Lower leg skin (tissue), 3 donors: Measurements from ENCODE around the gene SSX2IP.

Source experiments
- POLR2A ChIP-seq, 2 donors: fragments of 450-650 bp; IDR thresholded peaks; one replicate each; pipeline ENCODE4 v1.6.1; 2016 to 2017; ENCODE audit warnings: antibody characterized with exemption in 2 of 2, mild to moderate bottlenecking in 1 of 2, moderate library complexity in 1 of 2
- TF ChIP-seq, protein P1 (sequence below), 3 donors: fragments of 450-650 bp; IDR thresholded peaks; one replicate each; pipeline ENCODE4 v1.5.1; 2016; ENCODE audit warnings: antibody characterized with exemption in 3 of 3, mild to moderate bottlenecking in 3 of 3, moderate library complexity in 2 of 3

GRCh38 chr1:84675631-84676030 is 14.6 kb downstream of the SSX2IP start:
- no peak for TF ChIP-seq POLR2A (IDR thresholded peaks at IDR 0.05)
- TF ChIP-seq, protein P1, sequence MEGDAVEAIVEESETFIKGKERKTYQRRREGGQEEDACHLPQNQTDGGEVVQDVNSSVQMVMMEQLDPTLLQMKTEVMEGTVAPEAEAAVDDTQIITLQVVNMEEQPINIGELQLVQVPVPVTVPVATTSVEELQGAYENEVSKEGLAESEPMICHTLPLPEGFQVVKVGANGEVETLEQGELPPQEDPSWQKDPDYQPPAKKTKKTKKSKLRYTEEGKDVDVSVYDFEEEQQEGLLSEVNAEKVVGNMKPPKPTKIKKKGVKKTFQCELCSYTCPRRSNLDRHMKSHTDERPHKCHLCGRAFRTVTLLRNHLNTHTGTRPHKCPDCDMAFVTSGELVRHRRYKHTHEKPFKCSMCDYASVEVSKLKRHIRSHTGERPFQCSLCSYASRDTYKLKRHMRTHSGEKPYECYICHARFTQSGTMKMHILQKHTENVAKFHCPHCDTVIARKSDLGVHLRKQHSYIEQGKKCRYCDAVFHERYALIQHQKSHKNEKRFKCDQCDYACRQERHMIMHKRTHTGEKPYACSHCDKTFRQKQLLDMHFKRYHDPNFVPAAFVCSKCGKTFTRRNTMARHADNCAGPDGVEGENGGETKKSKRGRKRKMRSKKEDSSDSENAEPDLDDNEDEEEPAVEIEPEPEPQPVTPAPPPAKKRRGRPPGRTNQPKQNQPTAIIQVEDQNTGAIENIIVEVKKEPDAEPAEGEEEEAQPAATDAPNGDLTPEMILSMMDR (IDR thresholded peaks at IDR 0.05) = no peak
